B cell (primary cell): ENCODE data around the gene TMOD2. TPM values are rescaled to one million over a fixed set of nuclear protein-coding genes. Genes with fewer than 3 reads are reported as not detected.

Experiments used
- ATAC-seq: fragments of 200-7000 bp; cut with Tn5 transposase; one replicate; pipeline ENCODE4 v1.10.0; 2021; ENCODE audit warnings: low read depth, mild to moderate bottlenecking, moderate number of reproducible peaks, moderate library complexity
- CTCF ChIA-PET: fragments of 350-600 bp; sonication (Branson Sonifier 250); formaldehyde crosslinking; loops from one replicate; lab custom pipeline; 2021; ENCODE audit warnings: antibody characterized with exemption, inconsistent platforms; lab: Charles Lee
- POLR2A ChIA-PET: fragments of 350-600 bp; sonication (Branson Sonifier 250); formaldehyde crosslinking; loops from one replicate; lab custom pipeline; 2021; ENCODE audit warnings: antibody characterized with exemption; lab: Charles Lee
- DNase-seq: peaks from one replicate; pipeline ENCODE4 v3.0.0; 2013
- H2AFZ ChIP-seq: 2 replicates; pipeline ENCODE4 v1.6.1; 2012; ENCODE audit warnings: mild to moderate bottlenecking, low read depth, low read length; ENCODE audit not compliant: insufficient read depth, poor library complexity, severe bottlenecking
- H3K27ac ChIP-seq, 2 donors: 1 replicate in 1 of 2; 2 replicates in 1 of 2; pipeline ENCODE4 v1.5.1; 2012 to 2013; ENCODE audit warnings: low read length in 2 of 2, mild to moderate bottlenecking in 2 of 2, moderate library complexity in 1 of 2
- H3K27me3 ChIP-seq, 4 experiments: fragments of 200-600 bp in 1 of 4; sonication (generic) in 1 of 4; replicated peaks in 1 of 4; 1 replicate in 2 of 4; 2 replicates in 2 of 4; pipeline versions ENCODE4 v1.6.1 to v1.7.0; 2013 to 2016; ENCODE audit warnings: low read length in 3 of 4, mild to moderate bottlenecking in 2 of 4, mixed read lengths in 1 of 4, moderate library complexity in 1 of 4; ENCODE audit not compliant: insufficient read depth in 4 of 4, control insufficient read depth in 3 of 4; ENCODE audit errors: control extremely low read depth in 1 of 4
- H3K36me3 ChIP-seq, 2 experiments: replicated peaks in 1 of 2; 1 replicate in 1 of 2; 2 replicates in 1 of 2; pipeline versions ENCODE4 v1.6.1 to v1.7.1; 2013; ENCODE audit warnings: low read length in 1 of 2; ENCODE audit not compliant: insufficient read depth in 2 of 2, control insufficient read depth in 1 of 2; ENCODE audit errors: control extremely low read depth in 1 of 2, extremely low read depth in 1 of 2
- H3K4me1 ChIP-seq, 2 donors: fragments of 200-600 bp in 1 of 2; sonication (generic) in 1 of 2; 1 replicate in 1 of 2; 2 replicates in 1 of 2; pipeline versions ENCODE4 v1.5.1 to v1.6.1; 2013 to 2017; ENCODE audit warnings: low read length in 2 of 2; ENCODE audit not compliant: control insufficient read depth in 2 of 2, insufficient read depth in 2 of 2
- H3K4me2 ChIP-seq: replicated peaks from 2 replicates; pipeline ENCODE3; 2012; ENCODE audit warnings: mild to moderate bottlenecking, low read depth, low read length; ENCODE audit not compliant: poor library complexity, severe bottlenecking
- H3K4me3 ChIP-seq, 5 experiments: fragments of 200-600 bp in 1 of 5; sonication (generic) in 1 of 5; 1 replicate in 3 of 5; 2 replicates in 2 of 5; pipeline versions ENCODE4 v1.5.1 to v1.7.0; 2011 to 2016; ENCODE audit warnings: low read length in 4 of 5, mild to moderate bottlenecking in 4 of 5, low read depth in 2 of 5, control low read depth in 1 of 5, moderate library complexity in 1 of 5; ENCODE audit not compliant: insufficient read depth in 1 of 5; ENCODE audit errors: control extremely low read depth in 1 of 5, extremely low read depth in 1 of 5
- H3K79me2 ChIP-seq: fragments of 200-600 bp; sonication (generic); one replicate; pipeline ENCODE4 v1.6.0; 2016; ENCODE audit warnings: low read length; ENCODE audit not compliant: control insufficient read depth, insufficient read depth
- H3K9ac ChIP-seq: fragments of 200-600 bp; sonication (generic); 2 replicates; pipeline ENCODE4 v1.6.1; 2017; ENCODE audit warnings: mild to moderate bottlenecking, low read length, moderate library complexity
- H3K9me3 ChIP-seq, 3 donors: one replicate each; pipeline versions ENCODE4 v1.6.1 to v1.7.1; 2013; ENCODE audit warnings: low read length in 2 of 3; ENCODE audit not compliant: control insufficient read depth in 2 of 3, insufficient read depth in 1 of 3; ENCODE audit errors: control extremely low read depth in 1 of 3
- H4K20me1 ChIP-seq: 2 replicates; pipeline ENCODE4 v1.6.0; 2012; ENCODE audit warnings: mild to moderate bottlenecking, low read length; ENCODE audit not compliant: insufficient read depth, control insufficient read depth, poor library complexity, severe bottlenecking
- H3K27ac Mint-ChIP-seq: one replicate; pipeline ENCODE4 v1.8.0; 2021; ENCODE audit warnings: mixed read lengths
- H3K27me3 Mint-ChIP-seq: one replicate; pipeline ENCODE4 v1.8.0; 2021; ENCODE audit warnings: mixed read lengths
- H3K4me1 Mint-ChIP-seq: one replicate; pipeline ENCODE4 v1.8.0; 2021; ENCODE audit warnings: mixed read lengths
- H3K4me3 Mint-ChIP-seq: one replicate; pipeline ENCODE4 v1.8.0; 2021; ENCODE audit warnings: mixed read lengths
- H3K9me3 Mint-ChIP-seq: one replicate; pipeline ENCODE4 v1.8.0; 2022; ENCODE audit warnings: mixed read lengths; ENCODE audit not compliant: insufficient read depth
- EZH2 ChIP-seq: IDR thresholded peaks from 2 replicates; pipeline ENCODE4 v1.6.1; 2012; ENCODE audit warnings: borderline replicate concordance, low read depth, mild to moderate bottlenecking, moderate library complexity, low read length; ENCODE audit not compliant: insufficient read depth, poor library complexity, severe bottlenecking
- WGBS: methylation state at CpG from one replicate; pipeline ENCODE4 v1.1.5; 2013; ENCODE audit warnings: missing lambda C conversion rate; ENCODE audit not compliant: insufficient coverage; 5-methylcytosine and 5-hydroxymethylcytosine counted together
- intact Hi-C: fragments of 100-400 bp; cut with micrococcal nuclease; formaldehyde crosslinking; loops from one replicate; pipeline ENCODE4 v1.10.0; 2022
- polyA plus RNA-seq: library from polyadenylated mRNA; depleted of rRNA; stranded (reverse); fragments of >200 nt; gene quantifications from 2 replicates; pipeline ENCODE4 v1.2.3, GENCODE V29; 2012
- total RNA-seq, 2 donors: library from RNA; stranded (reverse); fragments of 120-200 nt in 1 of 2; gene quantifications; 1 replicate in 1 of 2; 2 replicates in 1 of 2; pipeline versions ENCODE4 v1.2.3 to v1.2.4, GENCODE V29; 2013 to 2022
- TF ChIP-seq, protein P1 (sequence below): fragments of 200-600 bp; IDR thresholded peaks from one replicate; pipeline ENCODE4 v1.8.0; 2022; ENCODE audit warnings: antibody characterized with exemption, mild to moderate bottlenecking

Gene TMOD2
- total and polyA plus RNA-seq, 2 donors (not counting 1 experiment from before 2014, with no cell fraction given), result 5.7 to 25.9 TPM

DNA sequence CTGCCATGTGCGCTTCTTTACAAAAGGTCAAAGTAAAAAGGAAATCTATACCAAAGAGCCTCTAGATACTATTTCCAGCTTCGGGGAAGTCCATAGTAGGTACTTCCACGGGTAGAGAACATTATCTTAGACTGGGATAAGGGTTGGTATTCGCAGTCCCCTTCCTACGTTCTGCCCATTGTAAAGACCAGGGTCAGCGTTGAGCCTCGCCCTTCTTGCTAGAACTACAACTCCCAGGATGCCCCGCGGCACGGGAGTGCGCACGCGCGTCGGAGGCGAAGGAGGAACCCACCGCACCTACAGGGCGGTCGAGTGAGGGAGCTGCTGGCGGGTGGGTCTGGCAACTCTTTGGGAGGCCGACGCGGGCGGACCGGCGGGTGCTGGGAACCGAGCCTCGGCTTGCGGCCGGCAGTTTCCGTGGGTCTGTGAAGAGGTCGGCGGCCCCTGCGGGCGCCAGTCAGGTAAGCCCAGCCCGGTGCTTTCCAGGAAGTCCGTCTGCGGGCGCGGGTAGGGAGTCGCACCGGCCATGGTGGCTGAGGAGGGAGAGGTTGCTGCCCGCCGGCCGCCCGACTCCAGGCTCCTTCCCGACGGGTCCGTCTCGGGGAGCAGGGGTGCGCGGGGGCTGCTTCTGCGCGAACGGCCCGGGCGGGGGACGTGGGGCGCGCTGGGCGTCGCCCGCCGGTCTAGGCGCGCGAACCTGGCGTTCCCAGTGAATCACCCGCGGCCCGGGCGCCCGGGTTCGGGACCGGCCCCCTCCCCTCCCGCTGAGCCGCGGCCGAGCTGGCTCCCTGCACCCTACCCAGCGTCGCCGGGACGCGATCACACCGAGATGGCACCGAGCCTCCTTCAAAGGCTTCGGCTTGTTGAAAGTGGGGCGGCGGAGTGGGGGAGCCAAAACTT is 78.2 kb downstream of the TMOD2 start, which contains the start of gene TMOD3:
Gene TMOD3, plus strand, starts transcription at position 278 of the 900 bp plus-strand sequence. CDS start 33,232 bp downstream, outside the sequence.
- peaks cover 54% of the 10 kb centered on the region for H3K79me2 ChIP-seq
- H3K4me3 Mint-ChIP-seq, result peak within 1 kb of the TSS; percentile 98
- H3K4me1 Mint-ChIP-seq, result peaks cover 40% of the 10 kb centered on the region
- peak; percentile 93 for DNase-seq
- H3K27ac ChIP-seq, result peak within 1 kb of the TSS; percentile 65 to 84
- CTCF ChIA-PET, result interaction anchor here (1.1 kb wide), 1 partner anchor 15 kb away, joined by 4 read pairs; no protein-coding TSS in a partner anchor
- H3K9ac ChIP-seq, result peak within 1 kb of the TSS; percentile 94
- POLR2A ChIA-PET, result no interaction called here
- ATAC-seq, result peak; percentile 92
- intact Hi-C loops, result loop anchor here (2.0 kb wide), 2 partner anchors 93 to 141 kb away; partner anchors contain the start of genes LEO1 and LYSMD2
- H3K27ac Mint-ChIP-seq, result peak within 1 kb of the TSS; percentile 91
- WGBS, result 2% methylated on average over 78 of the region's 89 CpGs
- no peaks in the 10 kb centered on the region for H3K9me3 ChIP-seq
- peaks cover 38% of the 10 kb centered on the region for H4K20me1 ChIP-seq
- H3K4me3 ChIP-seq, result peak within 1 kb of the TSS; percentile 72 to 88 (median 84)
- H3K27me3 ChIP-seq, result no peaks in the 10 kb centered on the region
- no peaks in the 10 kb centered on the region for H3K9me3 Mint-ChIP-seq
- H3K4me1 ChIP-seq, result peaks cover 18 to 21% of the 10 kb centered on the region in 2 donors
- H3K4me2 ChIP-seq, result peak within 1 kb of the TSS; percentile 84
- no peaks in the 10 kb centered on the region for H3K36me3 ChIP-seq
- H3K27me3 Mint-ChIP-seq, result no peaks in the 10 kb centered on the region
- TF ChIP-seq, protein P1, sequence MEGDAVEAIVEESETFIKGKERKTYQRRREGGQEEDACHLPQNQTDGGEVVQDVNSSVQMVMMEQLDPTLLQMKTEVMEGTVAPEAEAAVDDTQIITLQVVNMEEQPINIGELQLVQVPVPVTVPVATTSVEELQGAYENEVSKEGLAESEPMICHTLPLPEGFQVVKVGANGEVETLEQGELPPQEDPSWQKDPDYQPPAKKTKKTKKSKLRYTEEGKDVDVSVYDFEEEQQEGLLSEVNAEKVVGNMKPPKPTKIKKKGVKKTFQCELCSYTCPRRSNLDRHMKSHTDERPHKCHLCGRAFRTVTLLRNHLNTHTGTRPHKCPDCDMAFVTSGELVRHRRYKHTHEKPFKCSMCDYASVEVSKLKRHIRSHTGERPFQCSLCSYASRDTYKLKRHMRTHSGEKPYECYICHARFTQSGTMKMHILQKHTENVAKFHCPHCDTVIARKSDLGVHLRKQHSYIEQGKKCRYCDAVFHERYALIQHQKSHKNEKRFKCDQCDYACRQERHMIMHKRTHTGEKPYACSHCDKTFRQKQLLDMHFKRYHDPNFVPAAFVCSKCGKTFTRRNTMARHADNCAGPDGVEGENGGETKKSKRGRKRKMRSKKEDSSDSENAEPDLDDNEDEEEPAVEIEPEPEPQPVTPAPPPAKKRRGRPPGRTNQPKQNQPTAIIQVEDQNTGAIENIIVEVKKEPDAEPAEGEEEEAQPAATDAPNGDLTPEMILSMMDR, result no peak
- TF ChIP-seq EZH2, result no peak
- H2AFZ ChIP-seq, result peak within 1 kb of the TSS; percentile 98
